Activated CD8-positive, alpha-beta memory T cell treated with anti-CD3 and anti-CD28 coated beads for 36 hours (primary cell): ENCODE data around the gene TMEM185B. TPM values are rescaled to one million over a fixed set of nuclear protein-coding genes. Genes with fewer than 3 reads are reported as not detected.
"Not testable (repeated sequence)": the region's sequence is repeated elsewhere in the genome, so short reads cannot be mapped to it uniquely, and the experiment has no call there.

Source experiments
- CTCF ChIA-PET: fragments of 350-600 bp; sonication (Branson Sonifier 250); formaldehyde crosslinking; loops from one replicate; lab custom pipeline; 2021; ENCODE audit warnings: antibody characterized with exemption; lab: Charles Lee
- POLR2A ChIA-PET: fragments of 350-600 bp; sonication (Branson Sonifier 250); formaldehyde crosslinking; loops from one replicate; lab custom pipeline; 2021; ENCODE audit warnings: antibody characterized with exemption; lab: Charles Lee
- total RNA-seq, 2 experiments: library from RNA; stranded (reverse); gene quantifications; one replicate each; pipeline ENCODE4 v1.2.3, GENCODE V29; 2021

The TMEM185B gene
- total RNA-seq, 2 experiments from 2014 or later = 30.2 to 32.0 TPM

DNA sequence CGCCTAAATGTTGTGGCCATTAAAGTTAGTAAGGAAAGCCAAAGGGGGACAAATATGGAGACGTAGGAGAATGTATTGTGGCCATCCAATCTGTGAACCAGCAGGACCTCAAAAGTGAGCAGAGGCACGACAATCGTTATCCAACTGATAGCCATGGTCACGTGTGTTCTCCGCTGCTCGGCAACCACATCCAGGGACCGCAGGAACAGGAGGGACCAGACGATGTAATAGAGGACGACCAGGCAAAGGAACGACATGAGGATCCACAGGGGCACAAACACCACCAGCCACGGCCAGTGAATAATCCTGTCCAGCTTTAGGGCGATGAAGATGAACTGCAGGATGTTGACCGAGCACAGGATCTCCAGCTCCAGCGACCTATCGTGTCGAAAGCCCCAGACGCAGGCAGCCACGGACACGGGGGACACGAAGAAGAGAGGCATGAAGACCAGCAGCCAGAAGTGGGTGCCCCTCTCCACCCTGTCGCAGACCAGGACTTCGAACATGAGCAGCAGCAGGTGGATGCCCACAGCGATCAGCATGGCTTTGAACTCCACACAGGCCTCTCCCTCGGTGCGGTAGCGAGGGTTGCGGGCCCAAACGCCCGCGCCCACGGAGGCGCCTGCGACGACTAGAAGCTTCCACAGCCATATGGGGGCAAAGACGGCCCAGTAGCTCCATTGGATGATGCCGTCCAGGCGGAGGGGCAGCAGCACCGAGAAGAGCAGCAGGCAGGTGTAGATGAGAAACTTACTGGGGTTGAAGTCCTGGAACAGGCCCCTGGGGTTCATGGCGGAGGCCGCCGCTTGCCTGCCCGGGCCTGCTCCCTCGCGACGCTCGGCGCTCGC is 790 bp downstream of the TMEM185B start:
- POLR2A ChIA-PET = interaction anchor here (0.7 to 1.9 kb wide), 5 partner anchors 10 to 464 kb away, joined by 3 to 11 read pairs (median 3); no protein-coding TSS in a partner anchor
- CTCF ChIA-PET = no interaction called here

DNA sequence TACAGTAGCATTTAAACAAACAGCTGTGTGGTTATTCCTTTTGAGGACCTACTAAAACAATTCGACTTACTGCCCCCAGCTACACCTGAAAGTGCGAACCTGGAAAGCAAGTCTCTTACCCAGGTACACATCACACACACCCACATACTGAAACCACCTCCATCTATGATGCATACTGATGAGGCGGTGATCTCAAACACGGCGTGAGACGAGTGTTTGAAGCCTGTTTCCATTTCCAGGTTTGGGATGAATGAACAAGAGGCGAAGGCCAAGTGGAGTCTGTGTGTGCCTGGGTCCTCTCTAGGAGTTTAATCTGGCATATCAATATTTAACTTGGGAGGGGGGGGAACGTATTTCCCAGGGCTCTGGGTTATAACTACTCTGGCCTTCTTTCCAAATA is 1.6 kb downstream of the TMEM185B start:
- POLR2A ChIA-PET = no interaction called here
- CTCF ChIA-PET = no interaction called here

DNA sequence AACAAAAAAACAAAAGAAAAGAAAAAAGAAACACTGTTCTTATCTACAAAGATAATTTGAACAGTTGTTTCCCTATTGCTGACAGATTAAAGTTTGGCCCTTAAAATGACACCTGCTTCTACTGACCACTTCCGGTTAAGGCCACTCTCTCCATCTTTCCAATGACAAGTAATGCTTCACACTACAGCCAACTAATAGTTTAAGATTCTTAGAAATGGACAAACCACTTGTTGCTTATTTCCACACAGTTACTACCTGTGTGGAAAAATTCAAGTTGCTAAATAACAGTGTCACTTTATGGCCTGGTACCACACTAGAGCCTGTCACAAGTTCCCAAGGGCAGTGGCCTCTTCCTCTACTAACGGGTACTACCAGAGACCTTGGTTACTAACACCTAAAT is 2.4 kb downstream of the TMEM185B start:
- ChIA-PET CTCF (no interaction called here), POLR2A (no interaction called here)

DNA sequence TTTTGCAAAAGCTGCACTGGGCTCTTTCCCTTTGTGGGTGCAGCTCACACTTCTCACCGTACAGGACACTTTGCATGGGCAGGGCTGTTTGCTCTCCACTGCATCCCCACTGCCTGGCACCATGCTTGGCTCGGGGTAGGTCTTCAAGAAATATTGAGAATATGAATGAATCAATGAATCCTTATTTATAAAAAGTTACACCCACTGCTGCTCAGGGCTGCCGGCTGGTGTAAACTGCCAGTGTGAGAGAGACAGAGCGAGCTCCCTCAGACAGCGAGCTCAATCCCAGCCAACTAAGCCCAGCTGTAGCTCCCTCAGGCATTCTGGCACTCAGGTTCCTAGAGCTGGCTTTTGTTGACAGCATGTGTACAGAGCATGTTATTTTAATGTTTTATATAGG is 3.4 kb downstream of the TMEM185B start:
- POLR2A ChIA-PET = interaction anchor here (0.5 kb wide), 1 partner anchor 10 kb away, joined by 4 read pairs; no protein-coding TSS in a partner anchor
- CTCF ChIA-PET = no interaction called here

DNA sequence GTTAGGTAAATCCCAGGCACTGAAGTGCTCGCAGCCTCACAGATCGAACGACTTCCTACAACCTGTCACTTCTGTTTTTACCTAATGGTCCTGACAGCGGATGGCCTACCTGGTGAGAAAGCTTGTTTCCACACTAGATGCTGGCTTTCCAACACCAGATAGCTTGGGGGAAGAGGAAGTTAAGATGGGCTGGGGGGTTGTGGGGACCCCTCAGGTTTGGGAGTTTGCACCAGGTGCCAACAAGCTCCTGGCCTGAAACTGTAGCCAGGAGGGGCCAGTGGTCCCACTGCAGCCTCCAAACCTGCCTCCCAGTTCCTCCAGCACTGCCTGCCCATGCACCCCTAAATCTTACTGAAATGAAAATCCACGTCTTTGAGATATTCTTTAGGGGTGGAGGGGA is 3.9 kb downstream of the TMEM185B start:
- ChIA-PET POLR2A (interaction anchor here (0.5 kb wide), 1 partner anchor 10 kb away, joined by 4 read pairs; no protein-coding TSS in a partner anchor), CTCF (no interaction called here)

DNA sequence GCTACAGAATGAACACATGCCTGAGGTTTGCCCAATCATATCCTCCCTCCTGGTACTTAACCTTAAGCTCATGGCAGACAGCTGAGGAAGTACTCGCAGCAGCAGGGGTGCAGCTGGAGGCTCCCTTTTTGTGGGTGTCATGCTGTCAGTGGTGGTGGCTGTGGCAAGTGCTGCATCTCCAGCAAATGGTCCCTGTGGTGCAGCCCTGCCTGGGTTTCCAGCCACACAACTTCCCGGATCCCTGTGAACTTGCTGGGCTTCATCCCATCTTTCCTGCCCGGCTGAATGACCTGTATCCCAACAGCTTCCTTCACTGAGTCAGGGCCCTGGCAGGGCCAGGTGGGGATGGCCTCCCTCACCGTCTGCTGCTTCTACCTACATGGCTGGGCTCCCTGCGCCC is 5.0 kb downstream of the TMEM185B start:
- CTCF ChIA-PET = no interaction called here
- POLR2A ChIA-PET = no interaction called here

DNA sequence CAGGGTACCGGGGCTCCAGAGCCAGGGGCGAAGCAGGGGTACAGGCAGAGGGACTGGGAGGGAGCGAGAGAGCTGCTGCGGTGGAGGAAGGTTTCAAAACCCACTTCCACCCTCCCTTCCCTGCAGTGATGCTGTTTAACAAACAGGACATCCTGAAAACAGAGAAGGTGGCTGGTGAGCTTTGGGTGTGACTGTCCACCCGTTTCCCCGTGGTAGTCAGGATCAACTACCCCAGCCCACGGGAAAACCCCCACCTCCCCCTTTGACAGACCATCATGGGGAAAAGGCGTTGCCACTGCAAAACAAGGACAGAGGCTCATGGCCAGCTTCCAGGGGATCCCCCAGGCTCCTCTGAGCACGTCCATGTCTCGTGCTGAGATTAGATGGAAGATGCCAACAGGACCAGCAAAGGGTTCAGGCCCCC is 12.9 kb downstream of the TMEM185B start:
- ChIA-PET CTCF (interaction anchor here (1.3 kb wide), 1 partner anchor 22 kb away, joined by 4 read pairs; no protein-coding TSS in a partner anchor), POLR2A (no interaction called here)

DNA sequence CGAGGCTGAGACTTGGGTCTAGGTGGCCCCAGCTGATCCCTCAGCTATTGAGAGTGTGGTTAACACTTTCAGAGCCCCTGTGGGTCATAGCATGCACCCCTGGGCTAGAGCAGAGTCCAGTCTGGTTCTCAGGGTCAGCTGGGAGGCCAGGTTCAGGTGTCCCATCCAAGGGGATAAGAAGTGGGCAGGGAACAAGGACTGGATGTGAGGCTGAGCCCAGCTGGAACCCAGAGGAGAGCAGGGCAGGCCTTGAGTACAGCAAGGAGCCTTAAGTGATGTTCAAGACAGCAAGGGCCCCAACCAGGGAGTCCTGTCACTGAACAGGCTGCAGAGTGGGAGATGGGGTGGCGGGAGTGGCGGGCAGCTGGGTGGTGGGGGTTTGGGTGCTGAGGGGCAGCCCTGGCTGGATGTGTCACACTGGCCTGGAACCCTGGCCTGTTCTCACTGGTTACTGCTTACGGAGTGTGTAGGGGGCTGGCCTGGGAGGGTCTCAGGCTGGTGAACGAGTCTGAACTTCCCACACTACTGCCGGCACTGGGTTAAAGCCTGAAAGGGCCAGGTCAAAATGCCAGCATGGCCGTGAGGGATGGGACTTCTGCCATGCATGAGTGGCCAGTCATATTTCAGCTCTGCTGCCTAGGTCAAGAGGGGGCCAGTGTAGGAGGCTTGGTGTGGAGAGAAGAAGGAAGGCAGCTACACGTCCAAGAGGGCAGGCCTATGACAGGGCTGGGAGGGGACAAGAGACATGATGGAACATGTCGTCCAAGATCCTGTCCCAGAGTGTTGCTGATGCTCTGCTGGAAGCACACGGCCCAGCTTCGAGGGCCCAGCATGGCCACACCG is 13.6 kb downstream of the TMEM185B start:
- CTCF ChIA-PET = interaction anchor here (1.3 kb wide), 1 partner anchor 23 kb away, joined by 4 read pairs; no protein-coding TSS in a partner anchor
- POLR2A ChIA-PET = no interaction called here

DNA sequence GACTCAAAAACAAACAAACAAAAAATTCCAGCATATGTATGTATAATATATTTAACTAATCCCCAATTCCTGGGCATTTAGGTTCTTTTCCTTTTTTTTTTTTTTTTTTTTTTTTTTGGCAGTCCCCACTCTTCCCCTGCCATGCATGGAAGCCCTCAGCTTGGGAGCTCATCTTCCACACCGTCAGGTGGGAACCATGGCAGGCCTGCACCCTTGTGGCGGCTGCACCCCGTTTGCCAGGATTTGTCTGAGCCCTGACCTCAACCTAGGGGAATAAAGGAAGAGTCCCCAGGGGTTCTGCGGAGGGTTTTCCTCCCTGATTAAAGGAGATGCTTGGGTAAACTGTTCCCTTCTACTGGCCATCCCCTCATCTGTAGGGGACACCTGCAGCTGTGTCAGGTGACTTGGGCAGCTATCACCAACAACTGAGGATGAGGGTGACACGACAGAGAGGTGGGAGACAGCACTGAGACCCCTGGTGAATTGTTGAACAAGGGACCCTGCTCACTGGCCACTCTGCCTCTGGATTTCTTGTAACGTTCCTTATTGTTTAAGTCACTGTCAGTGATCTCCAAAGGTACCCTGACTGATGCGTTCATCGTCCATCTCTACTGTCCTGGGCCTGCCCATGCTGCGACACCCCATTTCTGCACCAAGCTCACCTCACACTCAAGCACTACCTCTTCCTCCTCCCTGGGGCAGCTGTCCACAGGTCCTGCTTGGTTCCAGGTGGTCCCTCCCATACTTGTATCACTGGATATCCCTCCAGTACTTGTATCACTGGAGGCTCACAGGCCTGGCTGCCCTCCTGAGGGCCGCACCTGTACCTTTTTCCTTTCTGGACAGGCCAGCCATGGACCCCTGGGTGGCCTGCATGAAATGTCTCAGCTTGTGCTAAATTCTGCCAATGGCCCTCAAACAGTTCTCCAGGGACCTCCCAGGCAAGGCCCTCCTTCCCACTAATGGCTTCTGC is 14.5 kb downstream of the TMEM185B start:
- POLR2A ChIA-PET = interaction anchor here (0.6 kb wide), 1 partner anchor 512 kb away, joined by 3 read pairs; no protein-coding TSS in a partner anchor
- CTCF ChIA-PET = interaction anchor here (1.3 to 3.0 kb wide), 2 partner anchors 24 to 105 kb away, joined by 4 to 21 read pairs; no protein-coding TSS in a partner anchor

DNA sequence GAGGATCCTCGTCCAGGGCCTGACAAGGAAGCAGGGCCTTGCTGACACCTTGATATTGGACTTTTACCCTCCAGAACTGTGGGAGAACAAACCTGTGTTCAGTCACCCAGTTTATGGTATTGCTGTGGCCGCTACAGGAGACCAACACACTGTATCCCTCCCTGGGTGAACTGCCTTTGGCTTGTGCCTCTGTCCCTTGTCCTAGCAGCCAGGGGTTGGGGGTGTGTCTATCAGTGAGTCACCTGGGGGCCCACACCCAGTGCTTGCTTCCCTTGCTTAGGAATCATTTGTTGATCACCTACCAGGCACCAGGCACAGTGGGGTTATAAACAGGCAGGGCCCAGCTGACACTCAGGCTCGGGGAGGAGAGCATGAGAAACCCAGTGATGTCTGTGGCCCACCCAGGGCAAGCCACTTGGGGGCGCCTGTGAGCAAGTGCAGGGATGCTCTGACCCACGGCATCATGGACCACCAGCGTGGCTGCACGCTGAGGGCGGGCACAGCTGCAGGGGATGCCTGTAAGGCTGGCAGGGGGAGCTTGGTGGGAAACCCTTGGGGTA is 17.1 kb downstream of the TMEM185B start:
- ChIA-PET CTCF (interaction anchor here (3.0 kb wide), 1 partner anchor 107 kb away, joined by 21 read pairs; no protein-coding TSS in a partner anchor), POLR2A (no interaction called here)

DNA sequence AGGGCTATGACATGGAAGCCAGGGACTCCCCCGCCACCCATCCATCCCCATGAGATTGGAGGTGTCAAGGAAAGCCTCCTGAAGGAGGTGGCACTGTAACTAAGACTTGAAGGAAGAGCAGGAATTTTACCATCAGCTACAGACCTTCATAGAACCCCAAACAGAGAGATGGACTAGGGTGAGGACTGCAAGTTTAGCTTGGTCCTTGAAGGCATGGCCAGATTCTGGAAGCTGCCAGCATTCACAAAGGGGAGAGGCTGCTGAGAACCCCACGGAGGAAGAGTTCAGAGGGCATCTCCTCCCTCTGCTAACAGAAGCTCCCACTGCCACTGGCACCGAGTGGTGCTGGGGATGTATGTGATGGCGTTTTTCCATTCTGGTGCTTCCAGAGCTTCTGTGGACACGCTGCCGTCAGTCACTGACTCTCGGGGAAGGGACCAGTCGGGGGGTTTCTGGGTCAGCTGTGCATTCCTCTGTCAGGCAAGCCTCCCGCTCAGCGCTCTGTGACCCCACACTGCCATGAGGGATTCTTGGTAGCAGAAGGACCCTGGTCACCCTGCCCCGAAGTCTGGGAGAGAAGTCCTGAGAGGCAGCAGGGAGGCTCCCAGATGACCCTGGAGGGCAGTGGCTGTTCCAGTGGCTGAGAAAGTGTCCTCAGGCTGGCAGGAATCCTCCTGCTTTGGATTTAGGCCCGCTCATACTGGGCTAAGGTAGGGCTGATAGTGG is 18.1 kb downstream of the TMEM185B start:
- ChIA-PET CTCF (interaction anchor here (1.3 kb wide), 1 partner anchor 108 kb away, joined by 3 read pairs; no protein-coding TSS in a partner anchor), POLR2A (no interaction called here)

DNA sequence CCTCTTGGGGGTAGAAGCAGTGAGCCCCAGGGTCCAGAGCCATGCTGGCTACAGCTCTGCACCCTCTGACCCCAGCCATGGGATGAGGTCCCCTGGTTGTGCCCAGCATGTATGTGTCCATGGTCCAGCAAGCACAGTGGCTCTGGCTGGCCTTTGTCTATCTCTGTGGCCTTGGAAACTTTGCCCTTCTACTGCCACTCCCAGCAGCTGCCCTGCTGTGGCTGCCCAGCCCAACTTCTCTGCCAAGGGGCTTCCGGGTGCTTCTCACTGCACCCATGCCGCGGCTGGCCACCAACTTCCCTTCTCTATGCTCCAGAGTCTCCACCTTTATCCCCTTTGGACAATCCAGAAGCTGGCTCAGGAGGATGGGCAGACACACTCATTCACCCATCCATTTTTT is 18.8 kb downstream of the TMEM185B start:
- CTCF ChIA-PET = interaction anchor here (1.3 kb wide), 1 partner anchor 109 kb away, joined by 3 read pairs; no protein-coding TSS in a partner anchor

DNA sequence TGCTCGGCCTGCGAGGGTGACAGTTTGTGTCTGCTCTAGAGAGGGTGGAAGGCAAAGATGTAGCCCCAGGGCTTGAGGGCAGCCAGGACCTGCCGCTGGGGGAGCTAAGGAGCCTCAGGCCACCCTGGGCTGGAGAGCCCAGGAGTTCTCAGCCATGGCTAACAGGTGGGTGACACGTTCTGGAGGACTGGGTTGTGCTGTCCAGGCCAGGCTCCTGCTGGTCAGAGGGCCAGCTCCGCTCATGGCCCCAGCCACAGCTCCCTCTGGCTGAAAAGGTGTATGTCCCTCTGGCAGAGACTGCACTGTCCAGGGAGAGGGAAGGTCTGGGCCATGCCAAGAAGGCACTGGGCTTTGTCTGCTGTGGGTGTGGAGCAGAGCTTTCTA is 19.2 kb downstream of the TMEM185B start:
- POLR2A ChIA-PET = no interaction called here
- CTCF ChIA-PET = interaction anchor here (1.3 kb wide), 1 partner anchor 109 kb away, joined by 3 read pairs; no protein-coding TSS in a partner anchor

More for the DNA sequence above, 18.8 kb downstream of the TMEM185B start:
- POLR2A ChIA-PET = no interaction called here

DNA sequence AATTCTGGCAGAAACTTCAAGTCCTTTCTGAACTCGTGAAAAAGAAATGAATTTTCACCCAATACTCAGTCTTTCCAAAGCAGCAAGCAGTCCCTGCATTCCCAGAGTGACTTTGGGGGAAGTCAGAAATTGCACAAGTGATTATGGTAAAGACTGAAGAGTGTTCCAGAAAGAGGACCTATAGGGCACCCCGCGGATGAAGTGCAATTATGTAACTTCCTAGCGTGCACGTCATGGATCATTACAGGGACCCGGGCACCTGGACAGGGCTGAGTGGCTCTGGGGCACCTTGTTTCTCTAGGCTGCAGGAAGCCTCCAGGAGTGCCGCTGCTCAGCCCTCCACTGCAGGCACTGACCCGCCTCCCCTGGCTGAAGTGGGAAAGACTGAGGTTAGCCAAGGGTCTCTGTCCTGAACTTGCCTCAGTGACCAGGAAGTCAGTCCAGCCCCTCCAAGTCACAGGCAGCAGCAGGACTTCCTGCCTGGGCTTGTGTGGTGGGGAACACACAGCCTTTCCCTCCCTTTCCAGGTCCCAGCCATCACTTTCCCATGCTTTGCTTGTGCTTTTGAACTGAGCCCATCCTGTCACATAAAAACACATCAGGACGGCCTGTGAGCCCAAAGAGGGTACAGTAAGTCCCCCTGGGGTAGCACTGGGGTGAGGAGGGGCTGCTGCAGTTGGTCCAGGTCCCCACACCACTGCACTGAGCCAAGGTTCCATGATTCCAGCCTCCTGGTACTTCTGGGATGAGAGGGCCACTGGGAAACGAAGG is 19.8 kb downstream of the TMEM185B start:
- ChIA-PET POLR2A (no interaction called here), CTCF (interaction anchor here (1.3 kb wide), 1 partner anchor 110 kb away, joined by 3 read pairs; no protein-coding TSS in a partner anchor)

DNA sequence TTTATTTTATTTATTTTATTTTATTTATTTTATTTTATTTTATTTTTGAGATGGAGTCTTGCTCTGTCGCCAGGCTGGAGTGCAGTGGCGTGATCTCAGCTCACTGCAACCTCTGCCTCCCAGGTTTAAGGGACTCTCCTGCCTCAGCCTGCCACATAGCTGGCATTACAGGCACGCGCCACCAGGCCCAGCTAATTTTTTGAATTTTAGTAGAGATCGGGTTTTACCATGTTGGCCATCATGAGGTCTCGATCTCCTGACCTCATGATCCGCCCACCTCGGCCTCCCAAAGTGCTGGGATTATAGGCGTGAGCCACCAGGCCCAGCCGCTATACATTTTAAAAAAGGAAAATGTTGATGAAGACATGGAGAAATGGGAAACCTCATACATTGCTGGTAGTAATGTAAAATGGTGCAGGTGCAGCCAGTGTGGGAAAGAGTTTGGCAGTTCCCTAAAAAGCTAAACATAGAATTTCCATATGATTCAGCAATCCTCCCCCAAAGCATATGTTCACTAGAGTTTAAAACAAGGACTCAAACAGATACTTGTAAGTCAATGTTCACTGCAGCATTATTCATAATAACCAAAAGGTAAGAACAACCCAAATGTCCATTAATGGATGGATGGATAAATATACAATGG is 23.3 kb downstream of the TMEM185B start:
- CTCF ChIA-PET, POLR2A ChIA-PET: not testable (repeated sequence)

DNA sequence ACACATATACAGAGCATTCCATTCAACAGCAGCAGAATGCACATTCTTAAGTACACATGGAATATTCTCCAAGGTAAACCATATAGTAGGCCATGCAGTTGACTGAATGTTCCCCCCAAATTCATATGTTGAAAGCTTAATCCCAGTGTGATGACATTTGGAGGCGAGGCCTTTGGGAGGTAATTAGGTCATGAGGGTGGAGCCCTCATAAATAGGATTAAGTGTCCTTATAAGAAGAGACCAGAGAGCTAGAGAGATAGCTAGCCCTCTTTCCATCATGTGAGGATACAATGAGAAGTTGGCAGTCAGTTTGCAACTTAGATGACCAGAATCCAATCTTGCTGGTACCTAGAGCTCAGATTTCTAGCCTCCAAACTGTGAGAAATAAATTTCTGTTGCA is 27.6 kb downstream of the TMEM185B start:
- ChIA-PET CTCF (interaction anchor here (0.7 kb wide), 1 partner anchor 118 kb away, joined by 4 read pairs; no protein-coding TSS in a partner anchor), POLR2A (interaction anchor here (0.7 kb wide), 1 partner anchor 280 kb away, joined by 3 read pairs; no protein-coding TSS in a partner anchor)
